Neuronal stem cell (in vitro differentiated cells): ENCODE results near the gene ETV6.
A peak's percentile ranks its signal among the peaks of the same experiment; 100 is the strongest.

Experiments
- DNase-seq: peaks from one replicate; pipeline ENCODE4 v3.0.0-alpha.2; 2013; ENCODE audit warnings: low spot score
- H2AFZ ChIP-seq: one replicate; pipeline ENCODE4 v1.6.1; 2013; ENCODE audit warnings: mild to moderate bottlenecking, low read length, inconsistent platforms
- H2AK5ac ChIP-seq: 2 replicates; pipeline ENCODE4 v1.6.1; 2013; ENCODE audit warnings: low read depth, mild to moderate bottlenecking, inconsistent platforms, low read length, moderate library complexity, mixed read lengths
- H2BK120ac ChIP-seq: 2 replicates; pipeline ENCODE4 v1.6.1; 2013; ENCODE audit warnings: low read depth, mild to moderate bottlenecking, inconsistent platforms, low read length, moderate library complexity, mixed read lengths
- H2BK12ac ChIP-seq: one replicate; pipeline ENCODE4 v1.6.1; 2013; ENCODE audit warnings: low read length, inconsistent platforms
- H2BK15ac ChIP-seq: 2 replicates; pipeline ENCODE4 v1.6.1; 2013; ENCODE audit warnings: mild to moderate bottlenecking, low read length, inconsistent platforms, mixed read lengths
- H2BK5ac ChIP-seq: one replicate; pipeline ENCODE4 v1.6.1; 2013; ENCODE audit warnings: inconsistent platforms, mild to moderate bottlenecking, low read length, moderate library complexity
- H3K14ac ChIP-seq: one replicate; pipeline ENCODE4 v1.6.1; 2013; ENCODE audit warnings: low read length, inconsistent platforms
- H3K18ac ChIP-seq: 2 replicates; pipeline ENCODE4 v1.6.1; 2013; ENCODE audit warnings: low read length, inconsistent platforms
- H3K23ac ChIP-seq: 2 replicates; pipeline ENCODE4 v1.6.1; 2013; ENCODE audit warnings: low read depth, mild to moderate bottlenecking, mixed read lengths, low read length, inconsistent platforms; ENCODE audit not compliant: poor library complexity
- H3K27ac ChIP-seq: replicated peaks from 3 replicates; pipeline ENCODE4 v1.5.1; 2013; ENCODE audit warnings: low read length, inconsistent platforms
- H3K27me3 ChIP-seq, 3 experiments: 2 replicates each; pipeline ENCODE4 v1.6.1; 2013; ENCODE audit warnings: low read length in 3 of 3, mild to moderate bottlenecking in 2 of 3, inconsistent platforms in 1 of 3, low read depth in 1 of 3, mixed read lengths in 1 of 3, moderate library complexity in 1 of 3; ENCODE audit not compliant: control insufficient read depth in 3 of 3, insufficient read depth in 3 of 3
- H3K36me3 ChIP-seq, 2 donors: replicated peaks in 1 of 2; 2 replicates each; pipeline ENCODE4 v1.6.1; 2013; ENCODE audit warnings: low read length in 2 of 2; ENCODE audit not compliant: control insufficient read depth in 2 of 2, insufficient read depth in 2 of 2
- H3K4ac ChIP-seq: 2 replicates; pipeline ENCODE4 v1.6.1; 2013; ENCODE audit warnings: inconsistent platforms, mild to moderate bottlenecking, low read length, moderate library complexity
- H3K4me1 ChIP-seq, 2 donors: 1 replicate in 1 of 2; 2 replicates in 1 of 2; pipeline ENCODE4 v1.6.1; 2013; ENCODE audit warnings: low read length in 2 of 2, low read depth in 1 of 2; ENCODE audit not compliant: control insufficient read depth in 2 of 2, insufficient read depth in 1 of 2
- H3K4me2 ChIP-seq: one replicate; pipeline ENCODE4 v1.6.1; 2013; ENCODE audit warnings: mild to moderate bottlenecking, low read length, inconsistent platforms; ENCODE audit not compliant: insufficient read depth, poor library complexity, severe bottlenecking
- H3K4me3 ChIP-seq, 2 donors: 2 replicates each; pipeline ENCODE4 v1.5.1; 2013; ENCODE audit warnings: low read length in 2 of 2, mild to moderate bottlenecking in 2 of 2, inconsistent platforms in 1 of 2, moderate library complexity in 1 of 2
- H3K79me1 ChIP-seq: one replicate; pipeline ENCODE4 v1.6.1; 2013; ENCODE audit warnings: low read depth, mild to moderate bottlenecking, inconsistent platforms, low read length, moderate library complexity
- H3K9ac ChIP-seq: one replicate; pipeline ENCODE4 v1.6.1; 2013; ENCODE audit warnings: mild to moderate bottlenecking, low read depth, low read length, inconsistent platforms; ENCODE audit not compliant: poor library complexity
- H3K9me3 ChIP-seq, 2 donors: replicated peaks in 1 of 2; 2 replicates each; pipeline versions ENCODE3 to v1.6.1; 2013; ENCODE audit warnings: low read length in 2 of 2, mild to moderate bottlenecking in 2 of 2, inconsistent platforms in 1 of 2, low read depth in 1 of 2, mixed read lengths in 1 of 2, moderate library complexity in 1 of 2; ENCODE audit not compliant: control insufficient read depth in 2 of 2, insufficient read depth in 1 of 2
- H4K8ac ChIP-seq: one replicate; pipeline ENCODE4 v1.6.1; 2013; ENCODE audit warnings: low read depth, mild to moderate bottlenecking, inconsistent platforms, low read length, moderate library complexity
- H4K91ac ChIP-seq: one replicate; pipeline ENCODE4 v1.6.1; 2013; ENCODE audit warnings: low read length, low read depth, mild to moderate bottlenecking, inconsistent platforms; ENCODE audit not compliant: poor library complexity
- WGBS, 2 donors: extraction: QIAGEN DNeasy Blood & Tissue Kit; methylation state at CpG; one replicate each; pipeline ENCODE4 v1.1.7; 2013; ENCODE audit warnings: missing lambda C conversion rate in 2 of 2, mixed read lengths in 1 of 2; ENCODE audit not compliant: insufficient read length in 2 of 2, insufficient replicate concordance in 1 of 2; ENCODE audit errors: extremely low coverage in 2 of 2; 5-methylcytosine and 5-hydroxymethylcytosine counted together

ETV6 gene

DNA sequence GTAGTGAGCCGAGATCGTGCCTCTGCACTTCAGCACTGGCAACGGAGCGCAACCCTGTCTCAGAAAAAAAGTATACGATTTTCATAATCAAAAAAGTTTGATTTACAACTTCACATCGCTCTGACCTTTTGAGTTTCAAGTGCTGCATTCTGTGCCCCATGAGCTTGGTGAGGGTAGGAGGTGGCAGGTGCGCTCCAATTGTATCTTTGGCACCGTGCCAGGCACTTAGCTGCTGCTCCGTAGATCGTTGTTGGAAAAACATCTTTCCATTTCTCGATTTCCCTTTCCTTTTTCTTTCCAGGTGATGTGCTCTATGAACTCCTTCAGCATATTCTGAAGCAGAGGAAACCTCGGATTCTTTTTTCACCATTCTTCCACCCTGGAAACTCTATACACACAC is 203.7 kb downstream of the ETV6 start:
- Histone ChIP-seq H3K36me3 (peaks cover 4 to 18% of the 10 kb centered on the region in 2 donors), H3K9me3 (peaks cover 0 to 7% of the 10 kb centered on the region in 2 donors), H3K9ac (no peak overlapping the region), H2AFZ (no peak overlapping the region), H3K18ac (no peak overlapping the region), H3K4ac (no peak overlapping the region), H3K79me1 (no peaks in the 10 kb centered on the region), H3K4me1 (peaks cover 16 to 23% of the 10 kb centered on the region in 2 donors), H3K27me3 (no peaks in the 10 kb centered on the region), H4K91ac (no peak overlapping the region), H2BK12ac (no peak overlapping the region), H3K27ac (no peak overlapping the region), H2BK120ac (no peak overlapping the region), H2BK15ac (no peak overlapping the region), H3K4me3 (no peak overlapping the region), H3K14ac (no peak overlapping the region), H3K23ac (no peak overlapping the region), H2BK5ac (no peak overlapping the region), H4K8ac (no peak overlapping the region), H2AK5ac (no peak overlapping the region), H3K4me2 (no peak overlapping the region)
- no CpG with 5 or more reads among the region's 12 CpGs for whole genome bisulfite sequencing, 2 donors
- DNase-seq = no peak

DNA sequence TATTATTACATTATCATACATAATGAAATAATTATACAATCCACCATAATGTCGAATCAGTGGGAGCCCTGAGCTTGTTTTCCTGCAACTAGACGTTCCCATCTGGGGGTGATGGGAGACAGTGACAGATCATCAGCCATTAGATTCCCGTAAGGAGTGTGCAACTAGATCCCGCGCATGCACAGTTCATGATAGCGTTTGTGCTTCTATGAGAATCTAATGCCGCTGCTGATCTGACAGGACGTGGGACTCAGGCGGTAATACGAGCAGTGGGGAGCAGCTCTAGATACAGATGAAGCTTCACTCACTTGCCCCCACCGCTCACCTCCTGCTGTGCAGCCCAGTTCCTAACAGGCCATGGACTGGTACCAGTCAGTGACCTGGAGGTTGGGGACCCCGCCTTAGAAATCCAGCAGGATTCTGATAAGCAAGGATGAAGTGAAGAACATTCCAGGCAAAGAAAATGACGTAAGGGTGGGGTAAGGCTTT is 204.6 kb downstream of the ETV6 start:
- no peak overlapping the region for H2AK5ac ChIP-seq
- no peaks in the 10 kb centered on the region for H3K27me3 ChIP-seq
- H3K9me3 ChIP-seq = peaks cover 0 to 7% of the 10 kb centered on the region in 2 donors
- H4K91ac ChIP-seq = no peak overlapping the region
- H3K4me3 ChIP-seq = no peak overlapping the region
- no peak overlapping the region for H4K8ac ChIP-seq
- H3K36me3 ChIP-seq = peaks cover 4 to 21% of the 10 kb centered on the region in 2 donors
- no peak overlapping the region for H2AFZ ChIP-seq
- H3K14ac ChIP-seq = no peak overlapping the region
- no peak overlapping the region for H3K27ac ChIP-seq
- no peak overlapping the region for H2BK12ac ChIP-seq
- no peaks in the 10 kb centered on the region for H3K79me1 ChIP-seq
- H3K18ac ChIP-seq = no peak overlapping the region
- no peak overlapping the region for H2BK5ac ChIP-seq
- H3K23ac ChIP-seq = no peak overlapping the region
- H3K4ac ChIP-seq = no peak overlapping the region
- WGBS, 2 donors = no CpG with 5 or more reads among the region's 13 CpGs
- H2BK15ac ChIP-seq = no peak overlapping the region
- peaks cover 16 to 23% of the 10 kb centered on the region in 2 donors for H3K4me1 ChIP-seq
- DNase-seq = no peak
- no peak overlapping the region for H2BK120ac ChIP-seq
- H3K4me2 ChIP-seq = no peak overlapping the region
- no peak overlapping the region for H3K9ac ChIP-seq

GRCh38 chr12:11855983-11856374 is 206.5 kb downstream of the ETV6 start:
- Histone ChIP-seq H3K9me3 (peaks cover 0 to 7% of the 10 kb centered on the region in 2 donors), H3K4ac (no peak overlapping the region), H3K79me1 (no peaks in the 10 kb centered on the region), H2BK120ac (no peak overlapping the region), H2BK5ac (no peak overlapping the region), H3K23ac (no peak overlapping the region), H3K27me3 (no peaks in the 10 kb centered on the region), H3K36me3 (peaks cover 4 to 29% of the 10 kb centered on the region in 2 donors), H3K27ac (peak overlapping the region; percentile 64), H2BK12ac (no peak overlapping the region), H3K4me2 (no peak overlapping the region), H4K8ac (no peak overlapping the region), H3K14ac (no peak overlapping the region), H3K9ac (no peak overlapping the region), H2AFZ (peak overlapping the region; percentile 25), H2BK15ac (no peak overlapping the region), H3K4me1 (peaks cover 16% of the 10 kb centered on the region in 2 donors), H4K91ac (no peak overlapping the region), H3K18ac (no peak overlapping the region), H2AK5ac (no peak overlapping the region), H3K4me3 (no peak overlapping the region)
- no CpG with 5 or more reads among the region's 4 CpGs for WGBS, 2 donors
- DNase-seq = no peak

- H2AFZ ChIP-seq = no peak overlapping the region
- peaks cover 0 to 7% of the 10 kb centered on the region in 2 donors for H3K9me3 ChIP-seq
- H3K36me3 ChIP-seq = peaks cover 4 to 29% of the 10 kb centered on the region in 2 donors
- H3K4me2 ChIP-seq = no peak overlapping the region
- no peaks in the 10 kb centered on the region for H3K79me1 ChIP-seq
- H3K27me3 ChIP-seq = no peaks in the 10 kb centered on the region
- no peak overlapping the region for H3K4ac ChIP-seq
- no peak overlapping the region for H2BK15ac ChIP-seq
- H3K4me3 ChIP-seq = no peak overlapping the region
- H2BK120ac ChIP-seq = no peak overlapping the region
- no CpG with 5 or more reads among the region's 7 CpGs for WGBS, 2 donors
- H3K23ac ChIP-seq = no peak overlapping the region
- no peak overlapping the region for H4K91ac ChIP-seq
- H3K14ac ChIP-seq = no peak overlapping the region
- no peak for DNase-seq
- H3K9ac ChIP-seq = no peak overlapping the region
- H2BK12ac ChIP-seq = no peak overlapping the region
- no peak overlapping the region for H4K8ac ChIP-seq
- H3K4me1 ChIP-seq = peaks cover 23 to 24% of the 10 kb centered on the region in 2 donors
- no peak overlapping the region for H3K18ac ChIP-seq
- no peak overlapping the region for H3K27ac ChIP-seq
- H2AK5ac ChIP-seq = no peak overlapping the region
- no peak overlapping the region for H2BK5ac ChIP-seq
Observed at GRCh38 chr12:11856971-11857370, 207.5 kb downstream of the ETV6 start.
